Fibroblast of pulmonary artery (primary cell): ENCODE data around the gene CDKN3.
A peak's percentile ranks its signal among the peaks of the same experiment; 100 is the strongest.
"Not testable (repeated sequence)": the region's sequence is repeated elsewhere in the genome, so short reads cannot be mapped to it uniquely, and the experiment has no call there.

Source experiments
- DNase-seq: peaks from one replicate; pipeline ENCODE4 v3.0.0-alpha.2; 2010; ENCODE audit warnings: low read depth
- H3K4me3 ChIP-seq: replicated peaks from 2 replicates; pipeline ENCODE4 v1.5.1; 2011; ENCODE audit warnings: low read depth, mild to moderate bottlenecking, control low read depth, low read length, moderate library complexity
- CTCF ChIP-seq: IDR thresholded peaks from 2 replicates; pipeline ENCODE4 v1.5.1; 2011; ENCODE audit warnings: mild to moderate bottlenecking, control low read depth, low read length, inconsistent platforms; ENCODE audit errors: missing control alignments

CDKN3 gene

GRCh38 chr14:54438703-54439102 lies 41.9 kb downstream of the CDKN3 start:
- no peak for DNase-seq
- no peak overlapping the region for H3K4me3 ChIP-seq
- no peak for TF ChIP-seq CTCF

GRCh38 chr14:54440037-54440436 lies 43.2 kb downstream of the CDKN3 start:
- TF ChIP-seq CTCF = no peak
- peak; percentile 51 for DNase-seq
- peak overlapping the region; percentile 87 for H3K4me3 ChIP-seq

GRCh38 chr14:54440476-54440872 lies 43.7 kb downstream of the CDKN3 start:
- no peak for TF ChIP-seq CTCF
- peak overlapping the region; percentile 87 for H3K4me3 ChIP-seq
- peak; percentile 23 for DNase-seq

- peak; percentile 69 for TF ChIP-seq CTCF
- H3K4me3 ChIP-seq = peak within 1 kb of the TSS; percentile 87
Observed at GRCh38 chr14:54440873-54441868, 44.4 kb downstream of the CDKN3 start, which contains the start of gene CNIH1. Gene CNIH1 (minus strand): TSS chr14:54441374. CDS start chr14:54441327, 47 bp downstream.

GRCh38 chr14:54442961-54443360 lies 46.2 kb downstream of the CDKN3 start:
- not testable (repeated sequence) for H3K4me3 ChIP-seq, DNase-seq

More at GRCh38 chr14:54440873-54441868, 44.4 kb downstream of the CDKN3 start, which contains the start of gene CNIH1:
- DNase-seq = peak; percentile 92

GRCh38 chr14:54443981-54444380 lies 47.2 kb downstream of the CDKN3 start:
- TF ChIP-seq CTCF = no peak
- no peak for DNase-seq
- H3K4me3 ChIP-seq = no peak overlapping the region

GRCh38 chr14:54444681-54445080 lies 47.9 kb downstream of the CDKN3 start:
- no peak for TF ChIP-seq CTCF
- H3K4me3 ChIP-seq = no peak overlapping the region
- DNase-seq = no peak
